GM23338 (cell line): ENCODE results near the gene TSPYL4. TPM values are rescaled to one million over a fixed set of nuclear protein-coding genes. Genes with fewer than 3 reads are reported as not detected.

Experiments used
- ATAC-seq: fragments of 200-7000 bp; cut with Tn5 transposase; 3 replicates; pipeline ENCODE4 v1.9.1; 2020
- DNase-seq: peaks from one replicate; pipeline ENCODE4 v3.0.0-alpha.2; 2015; ENCODE audit warnings: low spot score
- H2AFZ ChIP-seq: fragments of 200-600 bp; sonication (generic); 2 replicates; pipeline ENCODE4 v1.8.0; 2016; ENCODE audit warnings: antibody characterized with exemption, mild to moderate bottlenecking, moderate library complexity
- H3F3A ChIP-seq: fragments of 200-600 bp; sonication (generic); replicated peaks from 2 replicates; pipeline ENCODE4 v1.8.0; 2017; ENCODE audit warnings: antibody characterized with exemption, mixed run types, low read depth
- H3K27ac ChIP-seq: fragments of 200-600 bp; sonication (generic); 2 replicates; pipeline ENCODE4 v1.6.1; 2016; ENCODE audit warnings: low read depth
- H3K27me3 ChIP-seq: fragments of 200-600 bp; sonication (generic); 2 replicates; pipeline ENCODE4 v1.8.0; 2016; ENCODE audit warnings: mild to moderate bottlenecking, mixed run types, moderate library complexity; ENCODE audit not compliant: insufficient read depth
- H3K36me3 ChIP-seq: fragments of 200-600 bp; sonication (generic); 2 replicates; pipeline ENCODE4 v1.8.0; 2016; ENCODE audit warnings: mild to moderate bottlenecking; ENCODE audit not compliant: insufficient read depth
- H3K4me1 ChIP-seq: fragments of 200-600 bp; sonication (generic); 2 replicates; pipeline ENCODE4 v1.8.0; 2016; ENCODE audit warnings: mild to moderate bottlenecking, moderate library complexity; ENCODE audit not compliant: insufficient read depth
- H3K4me2 ChIP-seq: fragments of 200-600 bp; sonication (generic); 2 replicates; pipeline ENCODE4 v1.7.1; 2017; ENCODE audit warnings: mixed run types
- H3K4me3 ChIP-seq: fragments of 200-600 bp; sonication (generic); 2 replicates; pipeline ENCODE4 v1.6.1; 2016; ENCODE audit warnings: mixed run types
- H3K79me2 ChIP-seq: fragments of 200-600 bp; sonication (generic); replicated peaks from 2 replicates; pipeline ENCODE4 v1.8.0; 2017; ENCODE audit warnings: mild to moderate bottlenecking; ENCODE audit not compliant: insufficient read depth
- H3K9me2 ChIP-seq: fragments of 200-600 bp; sonication (generic); 2 replicates; pipeline ENCODE4 v1.8.0; 2017; ENCODE audit not compliant: insufficient read depth
- H4K20me1 ChIP-seq: fragments of 200-600 bp; sonication (generic); replicated peaks from 2 replicates; pipeline ENCODE4 v1.8.0; 2017; ENCODE audit warnings: mild to moderate bottlenecking; ENCODE audit not compliant: insufficient read depth
- H3K27ac Mint-ChIP-seq: 2 replicates; pipeline ENCODE4 v1.8.0; 2020; ENCODE audit warnings: inconsistent platforms, mild to moderate bottlenecking, moderate library complexity, mixed read lengths
- H3K27me3 Mint-ChIP-seq: 3 replicates; pipeline ENCODE4 v1.8.0; 2022; ENCODE audit warnings: low read depth, mild to moderate bottlenecking, moderate library complexity, mixed read lengths, inconsistent platforms; ENCODE audit not compliant: insufficient read depth, poor library complexity
- H3K36me3 Mint-ChIP-seq: 3 replicates; pipeline ENCODE4 v1.8.0; 2021; ENCODE audit warnings: low read depth, mild to moderate bottlenecking, inconsistent platforms, moderate library complexity, mixed read lengths
- H3K4me1 Mint-ChIP-seq: 3 replicates; pipeline ENCODE4 v1.8.0; 2020; ENCODE audit warnings: mild to moderate bottlenecking, inconsistent platforms, mixed read lengths
- H3K4me3 Mint-ChIP-seq: 3 replicates; pipeline ENCODE4 v1.8.0; 2021; ENCODE audit warnings: moderate library complexity, mild to moderate bottlenecking, inconsistent platforms, mixed read lengths
- H3K9me3 Mint-ChIP-seq: 3 replicates; pipeline ENCODE4 v1.8.0; 2020; ENCODE audit warnings: moderate library complexity, mild to moderate bottlenecking, inconsistent platforms, mixed read lengths
- CREB1 ChIP-seq: fragments of 250-450 bp; sonication (Bioruptor Pico); IDR thresholded peaks from 2 replicates; pipeline ENCODE4 v1.5.0; 2020; ENCODE audit warnings: low read depth, mild to moderate bottlenecking, moderate library complexity
- CTCF ChIP-seq, 2 experiments: fragments of 200-600 bp in 1 of 2; sonication (generic) in 1 of 2; conservative IDR thresholded peaks; 2 replicates each; pipeline versions ENCODE4 v1.5.1 to v1.6.1; 2016 to 2017; ENCODE audit warnings: antibody characterized with exemption in 2 of 2, low read depth in 2 of 2, mild to moderate bottlenecking in 2 of 2, moderate library complexity in 1 of 2
- ETS1 ChIP-seq: IDR thresholded peaks from 2 replicates; pipeline ENCODE4 v1.6.1; 2016; ENCODE audit warnings: antibody characterized with exemption
- EZH2phosphoT487 ChIP-seq: fragments of 200-600 bp; sonication (generic); IDR thresholded peaks from one replicate; pipeline ENCODE4 v1.8.1; 2018; ENCODE audit warnings: antibody characterized with exemption; ENCODE audit not compliant: unreplicated experiment
- JUNB ChIP-seq: IDR thresholded peaks from one replicate; pipeline ENCODE4 v1.6.1; 2016; ENCODE audit warnings: antibody characterized with exemption; ENCODE audit not compliant: unreplicated experiment
- POLR2AphosphoS5 ChIP-seq: IDR thresholded peaks from 2 replicates; pipeline ENCODE4 v1.6.1; 2016; ENCODE audit warnings: antibody characterized with exemption, low read depth
- REST ChIP-seq: IDR thresholded peaks from one replicate; pipeline ENCODE4 v1.6.1; 2018; ENCODE audit warnings: antibody characterized with exemption; ENCODE audit not compliant: unreplicated experiment
- STAT1 ChIP-seq: IDR thresholded peaks from one replicate; pipeline ENCODE4 v1.6.1; 2016; ENCODE audit warnings: antibody characterized with exemption; ENCODE audit not compliant: unreplicated experiment
- ZNF114 ChIP-seq: fragments of 250-450 bp; sonication (Bioruptor Pico); IDR thresholded peaks from 2 replicates; pipeline ENCODE4 v1.5.0; 2020; ENCODE audit warnings: mild to moderate bottlenecking, moderate library complexity
- ZNF331 ChIP-seq: fragments of 250-450 bp; sonication (Bioruptor Pico); IDR thresholded peaks from 2 replicates; pipeline ENCODE4 v1.5.0; 2020; ENCODE audit warnings: low read depth, mild to moderate bottlenecking, moderate library complexity
- ZNF462 ChIP-seq: fragments of 250-450 bp; sonication (Bioruptor Pico); IDR thresholded peaks from 2 replicates; pipeline ENCODE4 v1.5.0; 2020; ENCODE audit warnings: mild to moderate bottlenecking, moderate library complexity
- polyA plus RNA-seq: library from polyadenylated mRNA; unstranded; fragments of >200 nt; fragmentation: Nextera tagmentation; extraction: Ambion mirVana; gene quantifications from 2 replicates; pipeline ENCODE4 v1.2.1, GENCODE V29; 2016
- total RNA-seq: library from RNA; depleted of rRNA; stranded (reverse); fragments of >200 nt; shearing (Covaris generic); gene quantifications from 2 replicates; pipeline ENCODE4 v1.2.3, GENCODE V29; 2014

The TSPYL4 gene
- total and polyA plus RNA-seq, 2 experiments from 2014 or later = 13.2 to 19.8 TPM

GRCh38 chr6:116292553-116292952 is 38.7 kb upstream of the TSPYL4 start (continued):
- TF ChIP-seq REST (no peak), ZNF331 (no peak)

- Histone ChIP-seq H3K36me3 (no peaks in the 10 kb centered on the region), H2AFZ (no peak overlapping the region), H3K9me2 (peaks cover 8% of the 10 kb centered on the region; the same call in 1 of the 2 replicates), H3F3A (no peaks in the 10 kb centered on the region), H3K79me2 (no peaks in the 10 kb centered on the region), H4K20me1 (no peaks in the 10 kb centered on the region), H3K4me3 (no peak overlapping the region), H3K4me1 (no peaks in the 10 kb centered on the region), H3K4me2 (no peak overlapping the region), H3K27ac (no peak overlapping the region), H3K27me3 (no peaks in the 10 kb centered on the region)
- H3K9me3 Mint-ChIP-seq = no peaks in the 10 kb centered on the region
- DNase-seq (no peak), ATAC-seq (no peak)
- H3K4me1 Mint-ChIP-seq = no peaks in the 10 kb centered on the region
- no peak overlapping the region for H3K4me3 Mint-ChIP-seq
- H3K27ac Mint-ChIP-seq = no peak overlapping the region
- no peaks in the 10 kb centered on the region for H3K36me3 Mint-ChIP-seq
- H3K27me3 Mint-ChIP-seq = peaks cover 2% of the 10 kb centered on the region
- TF ChIP-seq STAT1 (no peak), ZNF114 (no peak), ETS1 (no peak), ZNF462 (no peak), CREB1 (no peak), EZH2phosphoT487 (no peak), JUNB (no peak), CTCF (conservative IDR thresholded peaks at IDR 0.05; ENCODE audit: low read depth in 2 of 2) (no peak), ZNF331 (no peak), POLR2AphosphoS5 (no peak)
Observed at GRCh38 chr6:116291701-116292396, 38.0 kb upstream of the TSPYL4 start.
